CD4-positive, alpha-beta T cell treated with Interferon alpha-2 for 1 hour (primary cell): ENCODE measurements around the gene EYS.
A peak's percentile ranks its signal among the peaks of the same experiment; 100 is the strongest.
"Not testable (repeated sequence)": the region's sequence is repeated elsewhere in the genome, so short reads cannot be mapped to it uniquely, and the experiment has no call there.

ENCODE experiments used
- DNase-seq, 2 donors: peaks; one replicate each; pipeline ENCODE4 v3.0.0-alpha.2; 2020 to 2022

The EYS gene

GRCh38 chr6:63800386-63800785, 1906.6 kb downstream of the EYS start:
- DNase-seq: not testable (repeated sequence)

- no peak for DNase-seq
Observed at GRCh38 chr6:63799813-63800212, 1907.2 kb downstream of the EYS start.

GRCh38 chr6:63799313-63799712, 1907.7 kb downstream of the EYS start:
- no peak for DNase-seq

- no peak for DNase-seq
Observed at GRCh38 chr6:63798378-63798777, 1908.6 kb downstream of the EYS start.

GRCh38 chr6:63797721-63798120, 1909.3 kb downstream of the EYS start:
- DNase-seq: no peak

GRCh38 chr6:63795826-63796225, 1911.2 kb downstream of the EYS start:
- no peak for DNase-seq

GRCh38 chr6:63795006-63795405, 1912.0 kb downstream of the EYS start:
- DNase-seq: no peak

- no peak for DNase-seq
Observed at GRCh38 chr6:63793465-63794137, 1913.4 kb downstream of the EYS start.

- no peak for DNase-seq
Observed at GRCh38 chr6:63792736-63793464, 1914.1 kb downstream of the EYS start.

- DNase-seq: no peak
Observed at GRCh38 chr6:63790334-63790733, 1916.7 kb downstream of the EYS start.

- no peak for DNase-seq
Observed at GRCh38 chr6:63789699-63790098, 1917.3 kb downstream of the EYS start.

- DNase-seq: no peak
Observed at GRCh38 chr6:63788569-63788968, 1918.5 kb downstream of the EYS start.

- no peak for DNase-seq
Observed at GRCh38 chr6:63787021-63787420, 1920.0 kb downstream of the EYS start.

- DNase-seq: no peak
Observed at GRCh38 chr6:63785006-63785405, 1922.0 kb downstream of the EYS start.

GRCh38 chr6:63783096-63783495, 1923.9 kb downstream of the EYS start:
- DNase-seq: no peak

GRCh38 chr6:63774961-63775360, 1932.1 kb downstream of the EYS start:
- no peak for DNase-seq

- DNase-seq: no peak
Observed at GRCh38 chr6:63773200-63773599, 1933.8 kb downstream of the EYS start.

GRCh38 chr6:63765828-63766227, 1941.2 kb downstream of the EYS start:
- DNase-seq: no peak

GRCh38 chr6:63764318-63764916, 1942.6 kb downstream of the EYS start:
- DNase-seq: peak in 1 of 2 donors; percentile 66

- DNase-seq: no peak
Observed at GRCh38 chr6:63760199-63760598, 1946.8 kb downstream of the EYS start.

- DNase-seq: no peak
Observed at GRCh38 chr6:63759605-63760105, 1947.4 kb downstream of the EYS start.

- DNase-seq: no peak
Observed at GRCh38 chr6:63757826-63758225, 1949.2 kb downstream of the EYS start.

- DNase-seq: not testable (repeated sequence)
Observed at GRCh38 chr6:63757275-63757674, 1949.8 kb downstream of the EYS start.

- no peak for DNase-seq
Observed at GRCh38 chr6:63750400-63750799, 1956.6 kb downstream of the EYS start.
